Liver (tissue), 9 donors: ENCODE measurements around the gene STARD3. TPM values are rescaled to one million over a fixed set of nuclear protein-coding genes. Genes with fewer than 3 reads are reported as not detected.
"Not testable (repeated sequence)": the region's sequence is repeated elsewhere in the genome, so short reads cannot be mapped to it uniquely, and the experiment has no call there.

Source experiments
- DNase-seq: peaks from one replicate; pipeline ENCODE4 v3.0.0-alpha.2; 2017; ENCODE audit warnings: low spot score
- H3K27ac ChIP-seq, 2 donors: one replicate each; pipeline ENCODE4 v1.7.0; 2013; ENCODE audit warnings: inconsistent platforms in 2 of 2, low read length in 2 of 2, control low read depth in 1 of 2, low read depth in 1 of 2, mild to moderate bottlenecking in 1 of 2
- H3K27me3 ChIP-seq, 4 donors: one replicate each; pipeline versions ENCODE4 v1.6.1 to v1.7.0; 2013; ENCODE audit warnings: low read length in 3 of 4, inconsistent platforms in 1 of 4, mild to moderate bottlenecking in 1 of 4, moderate library complexity in 1 of 4; ENCODE audit not compliant: control insufficient read depth in 4 of 4, insufficient read depth in 4 of 4
- H3K36me3 ChIP-seq, 4 donors: one replicate each; pipeline versions ENCODE4 v1.6.1 to v1.7.0; 2013; ENCODE audit warnings: low read length in 3 of 4, mild to moderate bottlenecking in 3 of 4, low read depth in 1 of 4, moderate library complexity in 1 of 4; ENCODE audit not compliant: control insufficient read depth in 4 of 4, insufficient read depth in 3 of 4
- H3K4me1 ChIP-seq, 4 donors: one replicate each; pipeline versions ENCODE4 v1.6.1 to v1.7.0; 2013; ENCODE audit warnings: low read length in 3 of 4, mild to moderate bottlenecking in 3 of 4, moderate library complexity in 1 of 4; ENCODE audit not compliant: control insufficient read depth in 4 of 4, insufficient read depth in 4 of 4
- H3K4me3 ChIP-seq, 3 donors: one replicate each; pipeline versions ENCODE4 v1.6.1 to v1.7.0; 2013; ENCODE audit warnings: low read length in 3 of 3, control low read depth in 1 of 3, low read depth in 1 of 3, mild to moderate bottlenecking in 1 of 3
- H3K9ac ChIP-seq, 2 donors: one replicate each; pipeline ENCODE4 v1.7.0; 2013; ENCODE audit warnings: low read length in 2 of 2, mild to moderate bottlenecking in 2 of 2, moderate library complexity in 2 of 2, control low read depth in 1 of 2, low read depth in 1 of 2
- H3K9me3 ChIP-seq, 4 donors: one replicate each; pipeline versions ENCODE4 v1.6.1 to v1.7.0; 2013; ENCODE audit warnings: low read length in 3 of 4; ENCODE audit not compliant: control insufficient read depth in 4 of 4
- CTCF ChIP-seq: fragments of 150-350 bp; IDR thresholded peaks from 2 replicates; pipeline ENCODE4 v1.5.1; 2017; ENCODE audit warnings: improper control_type of control experiment, low read depth, low read length; ENCODE audit not compliant: missing input control
- FOXA1 ChIP-seq: IDR thresholded peaks from 2 replicates; pipeline ENCODE4 v1.6.1; 2016; ENCODE audit warnings: antibody characterized with exemption
- GABPA ChIP-seq, 2 donors: IDR thresholded peaks in 1 of 2; conservative IDR thresholded peaks in 1 of 2; 2 replicates each; pipeline ENCODE4 v1.6.1; 2016; ENCODE audit warnings: antibody characterized with exemption in 2 of 2, mild to moderate bottlenecking in 1 of 2, moderate library complexity in 1 of 2
- JUND ChIP-seq, 2 donors: IDR thresholded peaks; 2 replicates each; pipeline ENCODE4 v1.6.1; 2016; ENCODE audit warnings: antibody characterized with exemption in 2 of 2
- MAX ChIP-seq: IDR thresholded peaks from 2 replicates; pipeline ENCODE4 v1.6.1; 2016; ENCODE audit warnings: antibody characterized with exemption
- NR2F2 ChIP-seq: IDR thresholded peaks from 2 replicates; pipeline ENCODE4 v1.6.1; 2016; ENCODE audit warnings: antibody characterized with exemption
- RXRA ChIP-seq, 2 donors: IDR thresholded peaks; 2 replicates each; pipeline ENCODE4 v1.6.1; 2017 to 2018; ENCODE audit warnings: antibody characterized with exemption in 2 of 2, mild to moderate bottlenecking in 1 of 2
- SP1 ChIP-seq: IDR thresholded peaks from 2 replicates; pipeline ENCODE4 v1.6.1; 2018; ENCODE audit warnings: antibody characterized with exemption, mild to moderate bottlenecking
- TAF1 ChIP-seq: conservative IDR thresholded peaks from 2 replicates; pipeline ENCODE4 v1.6.1; 2016; ENCODE audit warnings: antibody characterized with exemption, mild to moderate bottlenecking
- ZBTB33 ChIP-seq: IDR thresholded peaks from 2 replicates; pipeline ENCODE4 v1.6.1; 2016; ENCODE audit warnings: antibody characterized with exemption
- WGBS: extraction: QIAGEN DNeasy Blood & Tissue Kit; methylation state at CpG from one replicate; pipeline ENCODE4 v1.1.7; 2013; 5-methylcytosine and 5-hydroxymethylcytosine counted together
- polyA plus RNA-seq, 2 donors: library from polyadenylated mRNA; stranded (reverse) in 1 of 2; unstranded in 1 of 2; fragments of 200-250 nt in 1 of 2; fragments of >200 nt in 1 of 2; fragmentation: Nextera tagmentation in 1 of 2; extraction: Ambion mirVana in 1 of 2; gene quantifications; one replicate each; pipeline versions ENCODE4 v1.2.1 to v1.2.3, GENCODE V29; 2013 to 2015
- total RNA-seq, 2 donors: library from RNA; depleted of rRNA; stranded (reverse); fragments of >200 nt; gene quantifications; one replicate each; pipeline ENCODE4 v1.2.3, GENCODE V29; 2014
- donor health status: healthy.
- donor health status: healthy.
- donor health status: healthy.
- donor health status: healthy.
- donor health status: healthy.

The STARD3 gene
- total and polyA plus RNA-seq, 4 donors = 15.0 to 34.0 (median 23.2) TPM

GRCh38 chr17:39706921-39707337 lies 70.0 kb downstream of the STARD3 start:
- 76% methylated on average over 7 of the region's 7 CpGs for WGBS
- Histone ChIP-seq H3K27ac (peak overlapping the region; percentile 15 to 98), H3K4me3 (no peak overlapping the region), H3K9ac (no peak overlapping the region), H3K4me1 (peaks cover 26 to 53% (median 49%) of the 10 kb centered on the region in 4 donors), H3K36me3 (peaks cover 0 to 22% (median 5%) of the 10 kb centered on the region in 4 donors), H3K27me3 (no peaks in the 10 kb centered on the region), H3K9me3 (no peaks in the 10 kb centered on the region)
- TF ChIP-seq JUND (IDR thresholded peaks at IDR 0.05) (no peak), TAF1 (no peak), GABPA (IDR thresholded peaks at IDR 0.05 in 1 of 2, conservative IDR thresholded peaks at IDR 0.05 in 1 of 2) (no peak), NR2F2 (no peak)
- no peak for DNase-seq

GRCh38 chr17:39709319-39709997 lies 72.5 kb downstream of the STARD3 start:
- Histone ChIP-seq H3K36me3 (peaks cover 0 to 32% (median 9%) of the 10 kb centered on the region in 4 donors), H3K9me3 (no peaks in the 10 kb centered on the region), H3K9ac (no peak overlapping the region), H3K4me3 (no peak overlapping the region), H3K27me3 (no peaks in the 10 kb centered on the region), H3K27ac (no peak overlapping the region), H3K4me1 (peaks cover 15 to 31% (median 26%) of the 10 kb centered on the region in 4 donors)
- TF ChIP-seq TAF1 (no peak), ZBTB33 (no peak), FOXA1 (no peak), SP1 (no peak), RXRA (IDR thresholded peaks at IDR 0.05) (no peak), CTCF (no peak), NR2F2 (no peak), JUND (IDR thresholded peaks at IDR 0.05) (no peak)
- 90% methylated on average over 14 of the region's 14 CpGs for WGBS
- DNase-seq = no peak

GRCh38 chr17:39709998-39710964 lies 73.3 kb downstream of the STARD3 start:
- no peak for TF ChIP-seq TAF1
- no peak for TF ChIP-seq GABPA (IDR thresholded peaks at IDR 0.05 in 1 of 2, conservative IDR thresholded peaks at IDR 0.05 in 1 of 2)
- TF ChIP-seq MAX = no peak
- Histone ChIP-seq H3K9ac (no peak overlapping the region), H3K27me3 (no peaks in the 10 kb centered on the region), H3K4me1 (peaks cover 7 to 22% (median 18%) of the 10 kb centered on the region in 4 donors), H3K9me3 (no peaks in the 10 kb centered on the region), H3K27ac (no peak overlapping the region), H3K36me3 (peaks cover 0 to 32% (median 11%) of the 10 kb centered on the region in 4 donors), H3K4me3 (no peak overlapping the region)
- WGBS = 94% methylated on average over 20 of the region's 20 CpGs
- DNase-seq = no peak

GRCh38 chr17:39711071-39711470 lies 74.1 kb downstream of the STARD3 start:
- not testable (repeated sequence) for H3K9me3 ChIP-seq, H3K27ac ChIP-seq, H3K4me3 ChIP-seq, DNase-seq, H3K27me3 ChIP-seq, H3K9ac ChIP-seq
- Histone ChIP-seq H3K4me1 (peaks cover 4 to 22% (median 16%) of the 10 kb centered on the region in 4 donors), H3K36me3 (peaks cover 0 to 35% (median 12%) of the 10 kb centered on the region in 4 donors)
- WGBS = 93% methylated on average over 11 of the region's 11 CpGs
